Measurements from ENCODE around the gene CCSER1.

The CCSER1 gene

DNA sequence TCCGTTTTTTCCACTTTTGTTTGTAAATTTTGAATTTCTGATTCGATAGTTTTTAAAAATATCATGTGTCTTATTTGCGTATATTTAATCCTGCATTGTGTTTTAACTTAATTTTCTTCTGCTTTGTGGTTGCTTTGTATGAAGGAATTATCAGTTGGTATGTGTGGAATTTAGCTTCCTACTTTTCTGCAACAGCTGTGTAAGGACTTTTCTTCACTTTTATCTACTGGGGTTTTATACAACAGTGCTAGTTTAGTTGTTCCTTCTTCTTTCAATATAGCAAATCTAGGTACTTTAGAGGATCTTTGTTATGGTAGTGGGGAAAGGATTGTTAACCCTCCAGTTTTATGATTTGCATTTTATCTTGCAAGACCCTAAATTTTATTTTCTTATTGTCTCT, 410.3 kb downstream of the CCSER1 start:
- H3K4me1 ChIP-seq (ENCODE audit: control insufficient read depth, insufficient read depth, low read length), result no peaks in the 10 kb centered on the region

DNA sequence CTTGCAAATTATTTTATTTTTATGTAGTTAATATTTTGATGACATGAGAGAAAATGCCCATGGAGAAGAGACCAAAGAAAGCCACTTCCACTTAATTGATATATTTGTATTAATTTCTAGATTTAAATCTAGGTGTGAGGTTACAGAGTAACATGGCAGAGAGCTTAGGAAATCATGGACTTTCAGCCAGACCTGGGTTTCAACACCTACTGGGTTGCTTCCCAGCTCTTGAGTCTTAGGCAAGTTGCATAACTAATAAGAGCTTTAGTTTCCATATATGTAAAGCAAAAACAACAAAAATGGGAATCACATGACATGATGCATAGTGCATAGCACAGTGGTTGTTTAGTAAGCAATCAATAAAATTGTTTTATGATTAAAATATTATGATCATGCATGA, 413.3 kb downstream of the CCSER1 start:
- Histone ChIP-seq H3K9ac (ENCODE audit: low read length in 2 of 2) (no peak overlapping the region), H3K4me3 (ENCODE audit: low read length in 2 of 2) (no peak overlapping the region), H3K4me1 (ENCODE audit: control insufficient read depth, insufficient read depth, low read length) (no peaks in the 10 kb centered on the region), H3K9me3 (ENCODE audit: control insufficient read depth in 2 of 2, low read length in 2 of 2) (no peaks in the 10 kb centered on the region), H3K27ac (ENCODE audit: low read length) (no peak overlapping the region), H3K36me3 (ENCODE audit: control insufficient read depth in 2 of 2, insufficient read depth in 2 of 2, low read length in 2 of 2) (no peaks in the 10 kb centered on the region), H3K27me3 (ENCODE audit: control insufficient read depth in 1 of 2, insufficient read depth in 2 of 2, low read length in 2 of 2) (no peaks in the 10 kb centered on the region)

More for the DNA sequence above, 410.3 kb downstream of the CCSER1 start:
- Histone ChIP-seq H3K27me3 (ENCODE audit: control insufficient read depth in 1 of 2, insufficient read depth in 2 of 2, low read length in 2 of 2) (no peaks in the 10 kb centered on the region), H3K9me3 (ENCODE audit: control insufficient read depth in 2 of 2, low read length in 2 of 2) (no peaks in the 10 kb centered on the region), H3K36me3 (ENCODE audit: control insufficient read depth in 2 of 2, insufficient read depth in 2 of 2, low read length in 2 of 2) (no peaks in the 10 kb centered on the region), H3K4me3 (ENCODE audit: low read length in 2 of 2) (no peak overlapping the region), H3K27ac (ENCODE audit: low read length) (no peak overlapping the region), H3K9ac (ENCODE audit: low read length in 2 of 2) (no peak overlapping the region)

DNA sequence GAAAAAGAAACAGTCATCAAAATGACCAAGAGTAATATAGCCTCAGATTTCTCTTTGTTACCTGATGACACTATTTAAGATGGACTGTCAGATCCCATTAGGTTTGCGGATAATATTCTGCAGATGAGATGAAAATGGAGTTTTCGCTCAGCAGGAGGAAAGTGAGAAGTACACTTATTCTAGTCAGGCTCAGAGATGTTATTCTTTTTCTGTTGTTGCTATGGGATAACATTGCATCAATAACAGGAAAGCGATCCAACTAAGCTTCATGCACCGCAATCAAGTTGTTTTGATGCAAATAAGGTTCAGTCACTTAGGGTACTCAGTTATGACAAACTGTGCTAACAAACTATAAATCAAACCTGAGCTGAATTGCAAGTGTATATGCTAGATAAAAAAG, 415.0 kb downstream of the CCSER1 start:
- H3K27ac ChIP-seq (ENCODE audit: low read length), result no peak overlapping the region
- H3K4me3 ChIP-seq (ENCODE audit: low read length in 2 of 2), result no peak overlapping the region
- no peaks in the 10 kb centered on the region for H3K36me3 ChIP-seq (ENCODE audit: control insufficient read depth in 2 of 2, insufficient read depth in 2 of 2, low read length in 2 of 2)
- no peaks in the 10 kb centered on the region for H3K4me1 ChIP-seq (ENCODE audit: control insufficient read depth, insufficient read depth, low read length)
- H3K27me3 ChIP-seq (ENCODE audit: control insufficient read depth in 1 of 2, insufficient read depth in 2 of 2, low read length in 2 of 2), result no peaks in the 10 kb centered on the region
- no peak overlapping the region for H3K9ac ChIP-seq (ENCODE audit: low read length in 2 of 2)
- no peaks in the 10 kb centered on the region for H3K9me3 ChIP-seq (ENCODE audit: control insufficient read depth in 2 of 2, low read length in 2 of 2)

DNA sequence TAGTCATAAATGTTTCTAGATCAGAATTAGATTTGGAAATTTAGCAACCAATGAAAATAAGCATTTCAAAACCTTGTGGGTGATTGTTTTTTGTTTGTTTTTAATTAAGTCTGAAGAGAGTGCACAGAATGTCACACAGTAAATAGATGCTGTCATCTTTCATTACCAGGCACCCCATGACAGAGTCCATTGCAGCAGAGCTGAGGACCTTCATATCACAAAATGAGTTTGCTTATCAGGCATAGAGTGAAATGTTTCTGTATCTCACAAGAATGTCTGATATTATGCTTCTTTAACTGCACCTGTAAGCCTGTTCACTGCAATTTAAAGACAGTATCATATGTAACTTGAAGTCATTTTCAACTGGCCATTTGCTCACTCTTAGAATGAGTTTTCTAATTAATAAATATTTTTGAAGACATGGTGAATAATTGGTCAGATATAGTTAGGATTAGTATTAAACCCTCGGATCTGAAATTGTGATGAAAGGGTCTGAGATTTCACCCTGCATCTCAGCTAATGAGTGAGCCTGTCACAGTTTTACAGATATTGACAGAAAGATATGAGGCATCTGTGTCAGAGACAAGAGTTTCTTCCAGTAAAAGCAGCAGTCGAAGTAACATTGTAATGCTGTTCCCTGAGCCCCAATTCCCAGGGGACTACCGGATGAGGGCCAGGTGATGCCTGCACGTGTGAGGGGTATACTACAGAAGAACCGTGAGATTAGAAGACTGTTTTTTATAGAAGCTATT, 416.4 kb downstream of the CCSER1 start:
- no peaks in the 10 kb centered on the region for H3K36me3 ChIP-seq (ENCODE audit: control insufficient read depth in 2 of 2, insufficient read depth in 2 of 2, low read length in 2 of 2)
- H3K4me3 ChIP-seq (ENCODE audit: low read length in 2 of 2), result no peak overlapping the region
- H3K27me3 ChIP-seq (ENCODE audit: control insufficient read depth in 1 of 2, insufficient read depth in 2 of 2, low read length in 2 of 2), result no peaks in the 10 kb centered on the region
- H3K4me1 ChIP-seq (ENCODE audit: control insufficient read depth, insufficient read depth, low read length), result no peaks in the 10 kb centered on the region
- H3K9me3 ChIP-seq (ENCODE audit: control insufficient read depth in 2 of 2, low read length in 2 of 2), result no peaks in the 10 kb centered on the region
- H3K27ac ChIP-seq (ENCODE audit: low read length), result no peak overlapping the region
- H3K9ac ChIP-seq (ENCODE audit: low read length in 2 of 2), result no peak overlapping the region

DNA sequence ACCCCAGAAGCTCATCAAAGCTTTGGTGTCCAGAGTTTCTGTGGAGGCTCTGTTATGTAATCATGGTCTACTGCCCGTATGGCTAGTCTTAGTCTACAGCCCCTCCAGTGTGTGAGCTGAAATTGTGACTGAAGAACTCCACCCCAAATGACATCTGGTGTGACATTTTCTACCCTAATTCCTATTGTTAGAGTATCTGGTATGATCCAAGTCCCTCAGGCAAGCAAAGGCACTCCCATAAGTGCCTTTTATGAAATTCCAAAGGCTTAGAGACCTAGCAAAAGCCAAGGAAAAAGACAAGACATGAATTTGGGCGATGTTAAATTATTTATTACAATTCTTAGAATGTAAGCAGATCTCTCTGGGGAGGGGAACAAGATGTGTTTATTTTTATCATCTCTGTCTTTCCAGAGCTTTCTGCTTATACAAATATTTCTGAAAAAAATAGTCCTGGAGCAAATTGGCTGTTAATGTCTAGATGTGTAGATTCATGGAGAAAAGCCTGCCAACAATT, 417.4 kb downstream of the CCSER1 start:
- Histone ChIP-seq H3K4me3 (ENCODE audit: low read length in 2 of 2) (no peak overlapping the region), H3K27me3 (ENCODE audit: control insufficient read depth in 1 of 2, insufficient read depth in 2 of 2, low read length in 2 of 2) (no peaks in the 10 kb centered on the region), H3K4me1 (ENCODE audit: control insufficient read depth, insufficient read depth, low read length) (no peaks in the 10 kb centered on the region), H3K9ac (ENCODE audit: low read length in 2 of 2) (no peak overlapping the region), H3K9me3 (ENCODE audit: control insufficient read depth in 2 of 2, low read length in 2 of 2) (no peaks in the 10 kb centered on the region), H3K27ac (ENCODE audit: low read length) (no peak overlapping the region), H3K36me3 (ENCODE audit: control insufficient read depth in 2 of 2, insufficient read depth in 2 of 2, low read length in 2 of 2) (no peaks in the 10 kb centered on the region)

DNA sequence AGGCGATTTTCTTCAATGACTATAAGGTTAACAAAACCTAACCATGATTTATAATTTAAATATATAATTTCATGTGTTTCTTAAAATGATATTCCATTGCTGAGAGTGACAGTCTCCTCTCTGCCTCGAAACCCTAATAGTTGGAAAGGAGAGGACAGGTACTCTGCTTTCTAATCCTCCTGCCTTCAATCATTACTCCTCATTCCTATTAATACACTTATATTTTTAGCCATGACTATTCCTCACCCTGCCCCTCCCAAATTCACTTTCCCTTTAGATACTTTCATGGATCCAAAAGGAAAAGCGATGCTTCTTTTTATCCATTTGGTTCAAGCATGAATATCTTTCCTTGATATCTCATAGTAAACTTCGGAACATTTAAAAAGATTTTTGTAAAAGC, 418.2 kb downstream of the CCSER1 start:
- H3K4me1 ChIP-seq (ENCODE audit: control insufficient read depth, insufficient read depth, low read length), result no peaks in the 10 kb centered on the region
- H3K27ac ChIP-seq (ENCODE audit: low read length), result no peak overlapping the region

DNA sequence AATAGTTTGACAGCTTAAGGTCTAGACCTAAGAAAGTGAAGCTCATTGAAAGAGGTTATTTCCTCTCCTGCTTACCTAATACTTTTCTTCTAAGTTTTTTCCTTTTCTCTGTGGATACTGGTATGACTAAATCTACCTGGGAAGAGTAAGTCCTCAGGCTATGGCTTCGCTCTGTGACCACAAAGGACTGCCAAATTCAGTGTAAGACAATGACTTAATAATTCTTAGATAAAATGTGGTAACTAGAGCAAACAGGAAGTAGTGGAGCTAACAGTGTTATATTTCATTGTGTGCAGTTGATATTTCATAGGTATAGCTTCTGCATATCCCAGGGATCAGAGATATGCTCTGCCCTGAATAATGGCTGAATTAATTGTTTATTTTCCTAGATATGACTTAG, 418.9 kb downstream of the CCSER1 start:
- no peaks in the 10 kb centered on the region for H3K4me1 ChIP-seq (ENCODE audit: control insufficient read depth, insufficient read depth, low read length)
- no peak overlapping the region for H3K9ac ChIP-seq (ENCODE audit: low read length in 2 of 2)
- H3K27me3 ChIP-seq (ENCODE audit: control insufficient read depth in 1 of 2, insufficient read depth in 2 of 2, low read length in 2 of 2), result no peaks in the 10 kb centered on the region

More for the DNA sequence above, 418.2 kb downstream of the CCSER1 start:
- Histone ChIP-seq H3K9ac (ENCODE audit: low read length in 2 of 2) (no peak overlapping the region), H3K27me3 (ENCODE audit: control insufficient read depth in 1 of 2, insufficient read depth in 2 of 2, low read length in 2 of 2) (no peaks in the 10 kb centered on the region), H3K9me3 (ENCODE audit: control insufficient read depth in 2 of 2, low read length in 2 of 2) (no peaks in the 10 kb centered on the region), H3K4me3 (ENCODE audit: low read length in 2 of 2) (no peak overlapping the region), H3K36me3 (ENCODE audit: control insufficient read depth in 2 of 2, insufficient read depth in 2 of 2, low read length in 2 of 2) (no peaks in the 10 kb centered on the region)

DNA sequence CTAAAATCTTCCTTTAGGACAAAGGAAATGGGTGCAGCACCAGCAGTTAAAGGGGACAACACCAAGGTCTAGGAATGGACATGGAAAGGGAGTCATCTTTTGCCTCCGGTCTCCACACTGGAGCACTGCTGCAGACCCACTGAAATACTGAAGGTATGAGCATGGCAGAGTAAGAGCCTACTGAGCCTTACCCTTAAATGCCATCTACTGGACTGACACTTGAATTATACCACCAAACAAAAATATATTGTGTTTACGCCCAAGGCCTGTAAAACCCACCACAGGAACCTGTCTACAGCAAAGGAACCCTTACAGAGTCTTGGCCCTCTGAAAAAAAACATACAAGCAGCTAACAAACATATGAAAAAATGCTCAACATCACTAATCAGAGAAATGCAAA, 443.4 kb downstream of the CCSER1 start:
- Histone ChIP-seq H3K36me3 (ENCODE audit: control insufficient read depth in 2 of 2, insufficient read depth in 2 of 2, low read length in 2 of 2) (no peaks in the 10 kb centered on the region), H3K27ac (ENCODE audit: low read length) (no peak overlapping the region), H3K9ac (ENCODE audit: low read length in 2 of 2) (no peak overlapping the region)

More for the DNA sequence above, 418.9 kb downstream of the CCSER1 start:
- H3K4me3 ChIP-seq (ENCODE audit: low read length in 2 of 2), result no peak overlapping the region
- no peaks in the 10 kb centered on the region for H3K36me3 ChIP-seq (ENCODE audit: control insufficient read depth in 2 of 2, insufficient read depth in 2 of 2, low read length in 2 of 2)
- no peaks in the 10 kb centered on the region for H3K9me3 ChIP-seq (ENCODE audit: control insufficient read depth in 2 of 2, low read length in 2 of 2)
- H3K27ac ChIP-seq (ENCODE audit: low read length), result no peak overlapping the region

DNA sequence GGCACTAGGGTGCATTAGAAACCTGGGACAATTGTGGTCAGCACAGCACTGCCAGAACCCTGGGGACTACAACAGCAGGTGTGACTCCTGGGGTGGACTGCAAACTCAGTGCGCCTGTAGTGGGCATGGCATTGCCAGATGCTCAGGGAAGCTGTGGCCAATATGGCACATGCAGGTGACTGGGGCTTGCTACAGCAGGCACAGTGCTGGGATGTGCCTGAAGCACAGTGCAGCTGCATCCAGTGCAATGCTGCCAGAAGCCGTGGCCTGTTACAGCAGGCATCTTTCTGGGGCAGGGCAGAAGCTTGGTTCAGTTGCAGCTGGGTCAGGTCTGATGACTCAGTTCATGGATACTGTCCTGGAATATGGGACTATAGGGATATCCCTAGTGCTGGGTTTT, 445.8 kb downstream of the CCSER1 start:
- Histone ChIP-seq H3K4me1 (ENCODE audit: control insufficient read depth, insufficient read depth, low read length) (no peaks in the 10 kb centered on the region), H3K27me3 (ENCODE audit: control insufficient read depth in 1 of 2, insufficient read depth in 2 of 2, low read length in 2 of 2) (no peaks in the 10 kb centered on the region), H3K9ac (ENCODE audit: low read length in 2 of 2) (no peak overlapping the region)

More for the DNA sequence above, 443.4 kb downstream of the CCSER1 start:
- Histone ChIP-seq H3K9me3 (ENCODE audit: control insufficient read depth in 2 of 2, low read length in 2 of 2) (peaks cover 0 to 6% of the 10 kb centered on the region in 2 donors), H3K4me3 (ENCODE audit: low read length in 2 of 2) (no peak overlapping the region), H3K27me3 (ENCODE audit: control insufficient read depth in 1 of 2, insufficient read depth in 2 of 2, low read length in 2 of 2) (no peaks in the 10 kb centered on the region), H3K4me1 (ENCODE audit: control insufficient read depth, insufficient read depth, low read length) (no peaks in the 10 kb centered on the region)

DNA sequence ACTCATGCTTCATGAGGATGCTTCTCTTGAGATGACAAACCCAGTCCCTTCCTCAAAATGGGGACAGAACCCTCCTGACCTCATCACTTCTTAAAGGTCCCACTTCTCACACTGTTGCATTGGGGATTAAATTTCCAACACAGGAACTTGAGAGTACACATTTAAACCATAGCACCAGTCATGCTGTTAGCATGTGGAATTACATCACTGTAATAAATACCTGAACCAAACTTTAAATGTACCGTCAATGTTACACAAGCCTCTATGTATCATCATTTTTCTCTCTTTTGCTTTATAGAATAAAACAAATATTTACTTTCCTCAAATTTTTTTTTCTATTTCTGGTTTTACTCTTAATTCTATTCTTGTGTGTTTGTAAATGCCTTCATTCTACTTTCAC, 448.2 kb downstream of the CCSER1 start:
- Histone ChIP-seq H3K27ac (ENCODE audit: low read length) (no peak overlapping the region), H3K27me3 (ENCODE audit: control insufficient read depth in 1 of 2, insufficient read depth in 2 of 2, low read length in 2 of 2) (no peaks in the 10 kb centered on the region), H3K9ac (ENCODE audit: low read length in 2 of 2) (no peak overlapping the region), H3K4me1 (ENCODE audit: control insufficient read depth, insufficient read depth, low read length) (no peaks in the 10 kb centered on the region), H3K4me3 (ENCODE audit: low read length in 2 of 2) (no peak overlapping the region), H3K36me3 (ENCODE audit: control insufficient read depth in 2 of 2, insufficient read depth in 2 of 2, low read length in 2 of 2) (no peaks in the 10 kb centered on the region), H3K9me3 (ENCODE audit: control insufficient read depth in 2 of 2, low read length in 2 of 2) (peaks cover 0 to 3% of the 10 kb centered on the region in 2 donors)

More for the DNA sequence above, 445.8 kb downstream of the CCSER1 start:
- Histone ChIP-seq H3K36me3 (ENCODE audit: control insufficient read depth in 2 of 2, insufficient read depth in 2 of 2, low read length in 2 of 2) (no peaks in the 10 kb centered on the region), H3K4me3 (ENCODE audit: low read length in 2 of 2) (no peak overlapping the region), H3K27ac (ENCODE audit: low read length) (no peak overlapping the region), H3K9me3 (ENCODE audit: control insufficient read depth in 2 of 2, low read length in 2 of 2) (peaks cover 0 to 6% of the 10 kb centered on the region in 2 donors)

DNA sequence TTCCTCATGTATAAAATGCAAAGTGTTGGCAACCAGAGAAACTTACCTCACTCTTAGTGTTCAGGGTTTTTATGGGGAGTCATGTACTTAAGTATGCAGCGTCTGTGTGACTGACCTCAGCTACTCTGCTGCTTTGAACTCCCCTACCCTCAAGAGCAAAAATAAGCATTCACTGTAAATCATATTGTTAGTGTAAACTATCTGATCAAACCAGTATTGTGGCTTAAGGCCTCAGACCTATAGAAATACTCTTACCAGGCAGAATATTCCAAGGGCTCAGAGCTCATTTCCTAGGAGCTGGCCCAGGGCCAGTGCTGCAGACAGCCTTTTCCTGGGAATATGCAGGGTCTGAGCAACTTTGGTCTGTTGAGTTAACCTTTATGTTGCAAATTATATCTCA, 453.1 kb downstream of the CCSER1 start:
- Histone ChIP-seq H3K36me3 (ENCODE audit: control insufficient read depth in 2 of 2, insufficient read depth in 2 of 2, low read length in 2 of 2) (no peaks in the 10 kb centered on the region), H3K4me3 (ENCODE audit: low read length in 2 of 2) (no peak overlapping the region), H3K9ac (ENCODE audit: low read length in 2 of 2) (no peak overlapping the region), H3K9me3 (ENCODE audit: control insufficient read depth in 2 of 2, low read length in 2 of 2) (no peaks in the 10 kb centered on the region), H3K27ac (ENCODE audit: low read length) (no peak overlapping the region), H3K4me1 (ENCODE audit: control insufficient read depth, insufficient read depth, low read length) (no peaks in the 10 kb centered on the region), H3K27me3 (ENCODE audit: control insufficient read depth in 1 of 2, insufficient read depth in 2 of 2, low read length in 2 of 2) (no peaks in the 10 kb centered on the region)

All from stomach smooth muscle (tissue), 2 donors.